Amniotic stem cell (primary cell): ENCODE results near the gene FYTTD1.
A peak's percentile ranks its signal among the peaks of the same experiment; 100 is the strongest.

Experiments
- DNase-seq: peaks from one replicate; lab custom pipeline; 2025; lab: John Stamatoyannopoulos, UW

FYTTD1 gene

GRCh38 chr3:197737749-197738462 lies 11.8 kb upstream of the FYTTD1 start:
- no peak for DNase-seq

GRCh38 chr3:197742787-197743186 lies 6.9 kb upstream of the FYTTD1 start:
- DNase-seq, result no peak

GRCh38 chr3:197746209-197746608 lies 3.5 kb upstream of the FYTTD1 start:
- no peak for DNase-seq

- DNase-seq, result no peak
Measured at GRCh38 chr3:197746801-197747237, 2.9 kb upstream of the FYTTD1 start.

- DNase-seq, result peak; percentile 27
Measured at GRCh38 chr3:197748597-197749314, 927 bp upstream of the FYTTD1 start.

- peak; percentile 66 for DNase-seq
Measured at GRCh38 chr3:197749315-197749600, 425 bp upstream of the FYTTD1 start.

GRCh38 chr3:197750396-197750831 lies 731 bp downstream of the FYTTD1 start:
- peak; percentile 59 for DNase-seq

- no peak for DNase-seq
Measured at GRCh38 chr3:197750858-197751737, 1.4 kb downstream of the FYTTD1 start.

GRCh38 chr3:197752107-197752506 lies 2.4 kb downstream of the FYTTD1 start:
- DNase-seq, result no peak

- no peak for DNase-seq
Measured at GRCh38 chr3:197753263-197753662, 3.6 kb downstream of the FYTTD1 start.

- DNase-seq, result no peak
Measured at GRCh38 chr3:197756704-197757103, 7.0 kb downstream of the FYTTD1 start.

GRCh38 chr3:197758512-197758911 lies 8.8 kb downstream of the FYTTD1 start:
- no peak for DNase-seq

- no peak for DNase-seq
Measured at GRCh38 chr3:197761784-197762183, 12.1 kb downstream of the FYTTD1 start.

- no peak for DNase-seq
Measured at GRCh38 chr3:197775317-197775716, 25.6 kb downstream of the FYTTD1 start.

- no peak for DNase-seq
Measured at GRCh38 chr3:197782230-197782629, 32.5 kb downstream of the FYTTD1 start.

- DNase-seq, result no peak
Measured at GRCh38 chr3:197784019-197784585, 34.4 kb downstream of the FYTTD1 start.

- DNase-seq, result no peak
Measured at GRCh38 chr3:197787412-197787811, 37.7 kb downstream of the FYTTD1 start.

- DNase-seq, result no peak
Measured at GRCh38 chr3:197789309-197789708, 39.6 kb downstream of the FYTTD1 start.

GRCh38 chr3:197790033-197790432 lies 40.4 kb downstream of the FYTTD1 start:
- no peak for DNase-seq

- peak; percentile 61 for DNase-seq
Measured at GRCh38 chr3:197791113-197791891, 41.6 kb downstream of the FYTTD1 start, which contains the start of gene LRCH3. Gene LRCH3 (plus strand): TSS chr3:197791254. CDS start chr3:197791279, 25 bp downstream.

- DNase-seq, result no peak
Measured at GRCh38 chr3:197791892-197792647, 42.4 kb downstream of the FYTTD1 start.
